ENCODE results near the gene KLK1. TPM values are rescaled to one million over a fixed set of nuclear protein-coding genes. Genes with fewer than 3 reads are reported as not detected.
"Not testable (repeated sequence)": the region's sequence is repeated elsewhere in the genome, so short reads cannot be mapped to it uniquely, and the experiment has no call there.

Gene KLK1
- polyA plus RNA-seq, 3 donors: 1.3 TPM

DNA sequence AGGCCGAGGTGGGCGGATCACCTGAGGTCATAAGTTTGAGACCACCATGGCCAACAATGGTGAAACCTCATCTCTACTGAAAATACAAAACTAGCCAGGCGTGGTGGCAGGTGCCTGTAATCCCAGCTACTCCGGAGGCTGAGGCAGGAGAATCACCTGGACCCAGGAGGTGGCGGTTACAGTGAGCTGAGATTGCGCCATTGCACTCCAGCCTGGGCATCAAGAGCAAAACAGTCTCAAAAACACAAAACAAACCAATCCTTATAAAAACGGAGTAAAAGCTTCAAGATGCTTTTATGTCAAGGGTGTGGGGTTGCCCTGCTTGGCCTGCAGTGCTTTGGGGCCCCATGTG is 26.2 kb downstream of the KLK1 start:
- no peak for DNase-seq (ENCODE audit: extremely low read depth in 1 of 11, low read depth in 9 of 11, low spot score in 4 of 11)

- DNase-seq (ENCODE audit: extremely low read depth in 1 of 11, low read depth in 9 of 11, low spot score in 4 of 11): no peak
Measured at GRCh38 chr19:50796634-50797428, 26.8 kb downstream of the KLK1 start.

DNA sequence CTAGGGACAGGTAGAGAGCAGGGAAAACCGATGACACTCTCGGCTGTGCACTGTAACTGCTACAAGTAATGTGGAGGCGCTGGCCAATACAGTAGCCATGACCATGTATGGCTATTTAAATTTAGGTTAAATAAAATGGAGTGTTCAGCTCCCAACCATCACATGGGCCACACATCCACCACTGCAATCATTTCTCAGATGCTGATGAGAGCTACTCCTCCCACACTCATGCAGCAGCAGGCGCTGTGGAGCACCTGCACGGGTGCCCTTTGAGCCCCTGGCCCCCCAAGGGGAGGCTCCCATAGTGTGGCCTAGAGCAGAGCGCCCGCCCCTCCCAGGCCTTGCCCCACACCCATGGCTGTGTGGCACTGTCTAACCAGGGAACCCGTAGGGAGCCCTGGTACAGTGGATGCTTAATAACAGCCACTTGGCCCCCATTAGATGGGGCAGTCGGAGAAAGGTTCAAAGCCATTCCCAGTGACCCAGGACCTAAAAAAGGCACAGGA is 27.4 kb downstream of the KLK1 start:
- DNase-seq (ENCODE audit: extremely low read depth in 1 of 11, low read depth in 9 of 11, low spot score in 4 of 11): no peak

- no peak for DNase-seq (ENCODE audit: extremely low read depth in 1 of 11, low read depth in 9 of 11, low spot score in 4 of 11)
Measured at GRCh38 chr19:50795664-50796073, 27.9 kb downstream of the KLK1 start.

- DNase-seq (ENCODE audit: extremely low read depth in 1 of 11, low read depth in 9 of 11, low spot score in 4 of 11): no peak
Measured at GRCh38 chr19:50794876-50795663, 28.5 kb downstream of the KLK1 start.

DNA sequence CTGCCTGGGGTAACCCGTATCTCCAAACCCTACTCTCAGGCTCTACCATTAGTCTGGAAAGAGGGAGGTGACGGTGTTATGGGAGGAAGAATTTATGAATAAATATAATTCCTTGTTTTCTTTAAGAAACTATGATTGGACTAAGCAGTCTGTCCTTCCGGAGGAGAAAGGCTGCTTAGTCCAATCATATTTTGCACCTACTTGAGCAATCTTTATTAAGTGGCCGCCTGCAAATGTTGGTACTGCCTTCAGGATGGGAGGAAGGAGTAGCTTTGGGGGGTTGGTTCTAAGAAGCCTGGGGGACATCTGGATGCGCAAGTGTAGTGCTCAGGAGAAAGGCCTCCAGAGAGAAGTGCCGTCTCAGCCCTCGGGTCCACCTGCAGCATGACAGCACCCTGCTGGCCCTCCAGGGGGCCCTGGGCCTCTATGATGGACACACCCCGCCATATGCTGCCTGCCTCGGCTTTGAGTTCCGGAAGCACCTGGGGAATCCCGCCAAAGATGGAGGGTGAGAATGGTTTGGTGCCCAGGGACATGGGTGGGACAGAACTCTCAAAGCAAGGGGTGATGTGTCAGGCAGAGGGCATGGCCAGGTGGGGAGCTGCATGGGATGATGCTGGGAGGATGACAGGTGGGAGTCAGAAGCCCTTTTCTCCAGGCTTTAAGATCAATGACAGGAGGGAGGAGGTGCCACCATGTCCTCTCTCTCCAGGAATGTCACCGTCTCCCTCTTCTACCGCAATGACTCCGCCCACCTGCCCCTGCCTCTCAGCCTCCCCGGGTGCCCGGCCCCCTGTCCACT is 29.3 kb downstream of the KLK1 start:
- DNase-seq (ENCODE audit: extremely low read depth in 1 of 11, low read depth in 9 of 11, low spot score in 4 of 11): no peak

DNA sequence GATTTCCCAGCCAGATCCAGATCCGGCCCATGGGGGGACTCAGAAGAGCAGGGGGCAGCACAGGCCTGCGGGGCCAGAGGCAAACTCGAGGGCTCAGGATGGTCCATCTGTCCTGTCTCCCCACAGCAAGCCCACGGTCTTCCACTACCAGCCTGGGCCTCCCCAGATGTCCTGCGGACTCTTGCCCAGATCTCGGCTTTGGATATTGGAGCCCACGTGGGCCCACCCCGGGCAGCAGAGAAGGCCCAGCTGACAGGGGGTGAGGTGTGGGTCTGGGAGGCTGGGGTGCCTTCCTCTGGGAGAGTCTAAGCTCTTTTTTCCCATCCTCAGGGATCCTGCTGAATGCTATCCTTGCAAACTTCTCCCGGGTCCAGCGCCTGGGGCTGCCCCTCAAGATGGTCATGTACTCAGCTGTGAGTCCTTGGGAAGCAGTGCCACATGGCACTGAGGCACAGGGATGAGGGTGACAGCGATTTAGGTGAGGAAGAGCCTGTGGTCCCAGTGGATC is 30.0 kb downstream of the KLK1 start:
- no peak for DNase-seq (ENCODE audit: extremely low read depth in 1 of 11, low read depth in 9 of 11, low spot score in 4 of 11)

DNA sequence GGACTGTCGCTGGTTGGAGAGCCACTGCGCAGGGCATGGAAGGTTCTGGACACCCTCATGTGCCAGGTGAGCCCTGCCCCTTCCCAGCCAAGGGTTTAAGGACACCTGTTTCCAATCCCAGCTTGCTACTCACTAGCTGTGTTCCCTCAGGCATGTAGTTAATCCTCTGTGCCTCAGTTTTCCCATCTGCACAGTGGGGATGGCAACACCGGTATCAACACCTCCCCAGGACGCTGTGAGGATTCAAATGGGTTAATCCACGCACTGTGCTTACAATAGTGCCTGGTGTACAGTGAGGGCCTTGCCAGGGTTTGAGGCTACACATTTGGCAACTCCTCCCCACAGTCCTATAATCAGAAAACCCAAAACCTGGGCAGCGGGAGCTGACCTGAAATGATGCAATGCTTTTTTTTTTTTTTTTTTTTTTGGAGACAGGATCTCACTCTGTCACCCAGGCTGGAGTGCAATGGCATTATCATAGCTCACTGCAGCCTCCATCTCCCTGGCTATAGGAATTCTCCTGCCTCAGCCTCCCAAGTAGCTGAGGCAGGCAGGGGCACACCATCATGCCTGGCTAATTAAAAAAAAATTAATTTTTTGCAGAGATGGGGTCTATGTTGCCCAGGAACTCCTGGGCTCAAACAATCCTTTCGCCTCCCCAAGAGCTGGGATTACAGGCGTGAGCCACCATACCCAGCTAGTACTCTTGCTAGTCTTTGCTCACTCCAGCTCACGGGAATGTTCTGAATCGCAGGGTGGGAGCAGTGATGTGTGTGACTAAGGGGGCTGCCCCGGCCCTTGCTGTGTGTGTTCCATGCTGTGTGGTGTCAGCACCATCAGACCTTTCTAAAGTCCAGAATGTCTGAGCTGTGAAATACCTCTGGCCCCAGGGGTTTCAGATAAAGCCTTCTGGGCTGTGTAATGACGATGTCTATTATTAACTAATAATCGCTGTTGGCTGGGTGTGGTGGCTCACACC is 31.0 kb downstream of the KLK1 start:
- no peak for DNase-seq (ENCODE audit: extremely low read depth in 1 of 11, low read depth in 9 of 11, low spot score in 4 of 11)

- DNase-seq (ENCODE audit: extremely low read depth in 1 of 11, low read depth in 9 of 11, low spot score in 4 of 11): no peak
Measured at GRCh38 chr19:50791594-50792271, 31.9 kb downstream of the KLK1 start.

GRCh38 chr19:50790922-50791467 is 32.6 kb downstream of the KLK1 start:
- DNase-seq (ENCODE audit: extremely low read depth in 1 of 11, low read depth in 9 of 11, low spot score in 4 of 11): no peak

- DNase-seq (ENCODE audit: extremely low read depth in 1 of 11, low read depth in 9 of 11, low spot score in 4 of 11): no peak
Measured at GRCh38 chr19:50790396-50790795, 33.2 kb downstream of the KLK1 start, which contains the start of gene ACP4. ACP4 (plus strand) TSS chr19:50790415; CDS start chr19:50790415, 0 bp downstream.

- DNase-seq (ENCODE audit: extremely low read depth in 1 of 11, low read depth in 9 of 11, low spot score in 4 of 11): no peak
Measured at GRCh38 chr19:50785329-50785728, 38.3 kb downstream of the KLK1 start.

GRCh38 chr19:50784710-50785109 is 38.9 kb downstream of the KLK1 start:
- no peak for DNase-seq (ENCODE audit: extremely low read depth in 1 of 11, low read depth in 9 of 11, low spot score in 4 of 11)

GRCh38 chr19:50783848-50784152 is 39.8 kb downstream of the KLK1 start:
- not testable (repeated sequence) for DNase-seq (ENCODE audit: extremely low read depth in 1 of 11, low read depth in 9 of 11, low spot score in 4 of 11)

DNA sequence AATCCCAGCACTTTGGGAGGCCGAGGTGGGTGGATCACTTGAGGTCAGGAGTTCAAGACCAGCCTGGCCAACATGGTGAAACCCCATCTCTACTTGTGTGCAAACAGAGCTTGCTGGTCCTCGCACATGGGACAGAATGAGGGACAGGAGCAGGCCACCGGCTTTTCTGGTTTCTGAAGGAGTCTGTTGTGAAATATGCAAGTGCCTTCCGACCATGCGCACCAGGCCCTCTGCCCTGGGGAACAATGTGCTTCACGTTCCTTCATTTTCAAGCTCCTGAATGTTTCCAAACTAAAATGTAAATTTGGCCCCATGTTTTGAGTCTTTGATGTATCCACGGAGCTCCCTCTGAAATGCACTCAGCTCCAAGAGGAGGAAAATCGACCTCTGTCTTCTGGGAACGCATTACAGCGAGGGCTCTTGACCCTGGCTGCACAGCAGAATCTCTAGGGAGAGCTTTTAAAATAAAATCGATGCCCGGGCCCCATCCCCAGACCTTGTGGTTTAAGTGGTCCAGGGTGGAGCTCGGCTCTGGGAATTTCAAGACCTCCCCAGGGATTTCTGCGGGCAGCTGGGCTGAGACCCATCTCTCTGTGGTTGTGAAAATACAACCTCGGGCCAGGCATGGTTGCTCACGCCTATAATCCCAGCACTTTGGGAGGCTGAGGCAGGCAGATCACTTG is 42.7 kb downstream of the KLK1 start:
- DNase-seq (ENCODE audit: extremely low read depth in 1 of 11, low read depth in 9 of 11, low spot score in 4 of 11): no peak

- no peak for DNase-seq (ENCODE audit: extremely low read depth in 1 of 11, low read depth in 9 of 11, low spot score in 4 of 11)
Measured at GRCh38 chr19:50779504-50780457, 43.8 kb downstream of the KLK1 start.

All from renal cortex interstitium (tissue), 11 donors.